ENCODE measurements around the gene FADS2.

FADS2 gene

DNA sequence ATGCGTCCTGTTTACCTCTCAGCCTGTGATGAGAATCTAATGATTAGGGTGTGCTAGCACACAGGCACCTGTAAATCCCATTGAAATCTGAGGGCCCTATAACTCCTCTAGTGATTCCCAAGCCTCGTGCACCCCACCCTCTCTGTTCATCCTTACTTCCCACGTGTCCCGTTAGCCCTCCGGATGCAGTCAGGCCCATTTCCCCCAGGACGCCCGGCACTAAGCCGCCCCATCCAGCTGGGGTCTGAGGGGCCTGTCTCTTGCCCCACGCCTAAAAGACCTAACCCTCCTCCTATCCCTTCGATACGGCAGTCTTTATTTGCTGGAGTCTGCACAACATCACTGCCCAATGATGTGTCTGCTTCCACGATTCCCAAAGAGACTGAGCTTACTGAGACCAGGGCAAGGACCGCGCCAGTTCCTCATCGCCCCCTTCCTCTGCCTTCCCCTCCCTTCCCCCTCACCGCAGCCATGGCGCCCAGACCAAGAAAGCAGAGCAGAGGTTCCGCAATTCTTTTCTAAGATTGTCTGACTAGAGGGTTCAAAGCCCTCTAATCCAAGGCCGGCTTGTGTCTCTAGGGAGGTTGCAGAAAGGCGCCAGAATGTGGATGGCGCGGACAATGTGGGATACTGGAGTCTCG is 1.1 kb upstream of the FADS2 start:
- no peak for DNase-seq

DNA sequence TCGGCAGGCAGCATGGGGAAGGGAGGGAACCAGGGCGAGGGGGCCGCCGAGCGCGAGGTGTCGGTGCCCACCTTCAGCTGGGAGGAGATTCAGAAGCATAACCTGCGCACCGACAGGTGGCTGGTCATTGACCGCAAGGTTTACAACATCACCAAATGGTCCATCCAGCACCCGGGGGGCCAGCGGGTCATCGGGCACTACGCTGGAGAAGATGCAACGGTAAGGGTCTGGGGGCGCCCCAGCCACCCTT is 204 bp downstream of the FADS2 start:
- DNase-seq = no peak

DNA sequence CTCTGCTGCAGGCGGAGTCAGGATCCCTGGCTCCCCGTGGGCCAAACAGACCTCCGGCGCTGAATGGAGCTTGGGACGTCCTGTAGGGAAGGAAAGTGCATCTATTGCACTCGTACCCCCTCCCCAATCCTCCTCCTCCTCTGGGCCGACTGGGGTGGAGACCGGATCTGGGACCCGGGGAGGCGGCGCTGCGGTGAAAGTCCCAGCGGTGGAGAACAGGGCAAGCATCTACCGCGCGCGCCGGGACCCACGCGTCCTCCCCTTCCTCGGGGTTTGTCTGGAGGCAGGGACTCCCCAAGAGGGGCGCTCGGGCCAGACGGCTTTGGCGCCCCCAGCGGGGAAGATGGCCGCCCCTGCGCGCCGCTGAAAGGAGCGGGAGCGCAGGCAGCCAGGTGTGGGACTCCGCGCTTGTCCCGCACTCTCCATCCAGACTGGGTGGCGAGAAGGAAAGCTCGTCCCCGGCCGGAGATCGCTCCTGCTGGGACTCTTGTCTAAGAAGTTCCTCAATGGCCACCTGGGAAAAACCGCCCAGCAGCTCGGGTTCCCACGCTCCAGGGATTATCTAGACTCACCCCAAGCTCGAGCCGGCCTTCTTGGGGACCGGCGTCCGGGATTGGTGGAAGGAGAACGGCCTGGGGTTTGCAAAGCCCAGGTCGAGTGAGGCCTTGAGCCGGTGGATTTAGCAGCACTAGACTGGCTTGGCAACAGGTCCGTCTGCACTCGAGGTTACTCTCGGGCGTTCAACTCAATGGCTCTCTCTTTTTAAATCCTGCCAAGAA is 718 bp downstream of the FADS2 start:
- peak; percentile 50 for DNase-seq

DNA sequence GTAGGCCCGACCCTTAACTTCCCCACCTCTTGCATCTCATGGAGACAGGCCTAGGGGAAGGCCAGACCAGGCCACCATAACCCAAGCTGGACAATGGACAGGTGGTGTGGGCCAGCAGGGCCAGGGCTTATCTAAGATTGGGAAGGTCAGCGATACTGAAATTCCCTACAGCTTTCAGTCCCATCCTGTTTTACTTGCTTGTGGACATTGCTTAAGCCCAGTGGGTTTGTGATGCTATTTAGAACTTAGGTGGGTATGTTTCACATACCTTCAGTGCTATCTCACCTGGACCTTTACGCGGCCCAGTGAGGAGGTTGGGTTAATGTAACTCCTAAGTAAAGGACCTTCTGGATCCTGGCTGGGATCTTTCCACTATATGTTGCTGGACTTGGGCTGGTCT is 1.7 kb downstream of the FADS2 start:
- no peak for DNase-seq

DNA sequence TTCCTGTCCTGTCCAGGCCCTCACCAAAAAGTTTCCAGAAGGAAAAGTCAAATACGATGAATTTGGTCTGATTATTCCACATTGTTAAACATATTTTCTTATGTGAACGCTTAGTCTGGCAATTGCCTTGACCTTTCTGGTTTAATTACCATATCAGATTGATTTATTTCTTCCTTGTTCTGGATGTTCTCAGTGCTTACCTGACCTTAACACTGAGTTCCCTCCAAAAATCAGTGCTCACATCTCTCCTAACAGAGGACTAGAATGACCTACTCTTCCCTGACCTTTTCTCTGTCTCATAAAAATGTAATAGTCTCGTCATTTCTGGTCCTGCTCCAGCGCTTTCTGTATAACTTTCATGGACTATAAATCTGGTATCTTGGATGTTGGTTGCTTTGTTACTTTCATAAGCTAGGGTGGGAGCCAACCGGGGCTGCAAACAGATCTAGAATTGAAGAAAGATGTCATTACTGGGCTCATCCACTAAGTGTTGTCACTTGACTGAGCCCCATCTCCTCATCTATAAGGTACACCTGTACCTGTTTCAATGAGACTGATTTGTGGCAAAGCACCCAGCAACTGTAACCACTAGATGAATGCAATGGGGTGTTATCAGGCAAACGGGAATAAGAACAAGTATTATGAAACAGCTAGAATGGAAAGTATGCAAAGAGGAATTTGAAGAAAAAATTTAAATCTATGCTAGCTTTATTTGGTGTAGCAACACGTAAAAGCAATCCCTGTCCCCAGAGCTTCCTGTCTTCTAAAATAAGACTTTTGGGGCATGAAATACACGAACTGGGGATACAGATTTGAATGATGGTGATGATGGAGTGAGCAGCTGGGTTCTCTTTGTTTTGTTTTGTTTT is 2.4 kb downstream of the FADS2 start:
- DNase-seq = no peak

DNA sequence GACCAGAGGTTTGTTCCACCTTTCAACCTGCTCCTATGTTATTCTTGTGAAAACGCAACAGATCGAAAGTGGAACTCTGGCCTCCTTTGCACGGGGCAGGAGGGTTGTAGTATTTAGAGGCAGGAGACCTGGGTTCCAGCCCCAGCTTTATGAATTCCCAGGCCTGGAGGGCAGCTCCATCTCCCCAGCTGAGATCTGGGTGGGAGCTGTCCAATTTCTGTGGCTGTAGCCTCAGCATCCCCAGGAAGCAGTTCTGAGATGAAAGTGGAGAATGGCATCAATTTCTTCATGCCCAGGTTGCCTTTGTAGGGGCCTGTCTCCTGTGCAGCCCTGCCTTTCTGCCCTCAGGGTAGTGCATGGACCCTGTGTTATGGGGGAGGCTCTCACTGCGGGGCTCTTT is 4.1 kb downstream of the FADS2 start:
- DNase-seq = no peak

DNA sequence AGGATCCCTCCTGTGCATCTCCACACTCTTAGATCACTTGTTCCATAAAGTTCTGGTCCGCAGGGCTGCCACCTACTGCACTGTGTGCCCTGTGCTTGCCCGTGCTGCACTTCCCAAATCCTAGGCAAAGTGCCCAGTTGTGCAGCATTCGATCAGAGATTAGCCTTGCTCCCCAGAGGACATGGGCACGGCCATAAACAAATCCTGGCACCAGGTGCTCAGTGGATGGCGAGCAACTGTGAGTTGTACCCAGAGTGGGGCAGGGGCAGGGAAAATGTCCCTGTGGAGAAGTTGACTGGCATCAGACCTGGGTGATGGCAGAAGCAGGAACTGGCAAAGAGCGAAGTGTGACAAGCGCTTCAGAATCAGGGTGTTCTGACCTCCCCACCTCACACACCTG is 4.7 kb downstream of the FADS2 start:
- no peak for DNase-seq

DNA sequence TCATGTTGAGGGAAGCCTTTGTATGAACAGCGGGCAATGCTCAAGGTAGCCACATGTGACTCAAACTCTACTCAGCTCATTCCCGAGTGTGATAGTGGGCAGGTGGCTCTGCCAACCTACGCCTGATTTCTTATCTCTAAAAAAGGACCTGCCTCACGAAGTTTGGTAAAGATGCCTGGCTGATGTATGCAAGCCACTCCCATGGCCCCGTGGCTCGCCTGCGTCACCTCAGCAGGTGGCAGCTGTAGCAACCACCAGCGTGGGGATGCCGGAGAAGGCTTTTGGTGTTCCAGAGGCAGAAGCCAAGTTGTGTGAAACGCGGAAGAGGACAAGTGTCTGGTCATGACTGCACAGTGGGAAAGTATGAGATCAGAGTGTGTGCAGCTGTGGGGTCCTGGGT is 5.4 kb downstream of the FADS2 start:
- peak; percentile 40 for DNase-seq

DNA sequence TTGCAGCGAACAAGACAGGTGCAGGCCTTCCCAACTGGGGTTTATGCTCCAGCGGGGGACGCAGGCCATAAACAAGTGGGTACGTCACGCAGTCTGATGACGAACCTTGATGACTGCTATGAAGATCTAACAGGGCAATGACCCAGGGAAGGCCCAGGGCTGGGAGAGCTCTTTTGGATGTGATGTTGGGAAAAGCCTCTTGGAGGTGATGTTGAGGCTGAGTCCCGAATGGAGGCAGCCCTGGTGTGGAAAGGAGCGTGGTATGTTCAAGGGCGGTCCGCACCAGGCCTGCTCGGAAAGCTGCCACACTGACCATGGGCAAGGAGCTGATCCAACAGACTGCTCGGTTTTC is 5.8 kb downstream of the FADS2 start:
- DNase-seq = no peak

DNA sequence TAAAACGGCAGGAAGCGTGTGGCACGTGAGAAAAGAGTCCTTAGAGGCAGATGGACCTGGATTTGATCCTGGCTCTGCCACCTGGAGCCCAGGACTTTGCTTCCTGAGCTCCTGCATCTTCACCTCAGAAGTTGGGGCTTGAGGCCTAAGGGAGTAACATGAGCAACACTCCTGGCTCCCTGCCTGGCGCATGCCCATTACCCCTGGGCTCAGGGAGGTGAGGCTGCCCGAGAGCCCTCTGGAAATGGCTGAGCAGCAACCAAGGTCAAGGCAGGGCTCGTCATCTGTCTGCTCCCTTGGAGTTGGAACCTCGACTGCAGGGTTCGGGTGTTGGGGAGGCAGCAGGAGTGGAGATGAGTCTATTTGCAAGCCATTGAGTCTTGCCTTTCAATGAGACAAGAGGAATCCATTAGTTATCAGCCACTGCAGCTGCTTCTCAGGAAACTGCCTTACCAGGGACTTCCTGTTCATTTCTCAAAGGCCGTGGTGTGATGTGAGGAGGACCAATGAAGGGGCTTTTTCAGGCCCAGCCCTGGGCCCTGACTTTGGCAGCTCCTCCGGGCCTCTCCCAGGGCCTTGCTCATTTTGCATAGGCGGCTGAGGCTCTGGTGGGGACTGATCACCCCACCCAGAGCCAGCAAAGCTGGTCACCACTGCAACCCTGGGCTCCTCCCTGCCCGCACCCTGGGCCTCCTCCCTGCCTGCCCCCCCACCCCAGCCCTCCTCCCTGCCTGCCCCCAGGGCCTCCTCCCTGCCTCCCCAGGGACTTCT is 6.4 kb downstream of the FADS2 start:
- peak; percentile 44 for DNase-seq

DNA sequence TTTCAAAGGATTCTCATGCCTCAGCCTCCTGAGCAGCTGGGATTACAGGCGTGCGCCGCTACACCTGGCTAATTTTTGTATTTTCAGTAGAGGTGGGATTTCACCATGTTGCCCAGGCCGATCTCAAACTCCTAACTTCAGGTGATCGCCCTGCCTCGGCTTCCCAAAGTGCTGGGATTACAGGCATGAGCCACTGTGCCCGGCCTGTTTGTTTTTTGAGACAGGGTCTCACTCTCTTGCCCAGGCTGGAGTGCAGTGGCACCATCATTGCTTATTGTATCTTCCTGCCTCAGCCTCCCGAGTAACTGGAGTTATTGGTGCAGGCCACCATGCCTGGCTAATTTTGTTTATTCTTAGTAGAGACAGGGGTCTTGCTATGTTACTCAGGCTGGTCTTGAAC is 8.1 kb downstream of the FADS2 start:
- no peak for DNase-seq

DNA sequence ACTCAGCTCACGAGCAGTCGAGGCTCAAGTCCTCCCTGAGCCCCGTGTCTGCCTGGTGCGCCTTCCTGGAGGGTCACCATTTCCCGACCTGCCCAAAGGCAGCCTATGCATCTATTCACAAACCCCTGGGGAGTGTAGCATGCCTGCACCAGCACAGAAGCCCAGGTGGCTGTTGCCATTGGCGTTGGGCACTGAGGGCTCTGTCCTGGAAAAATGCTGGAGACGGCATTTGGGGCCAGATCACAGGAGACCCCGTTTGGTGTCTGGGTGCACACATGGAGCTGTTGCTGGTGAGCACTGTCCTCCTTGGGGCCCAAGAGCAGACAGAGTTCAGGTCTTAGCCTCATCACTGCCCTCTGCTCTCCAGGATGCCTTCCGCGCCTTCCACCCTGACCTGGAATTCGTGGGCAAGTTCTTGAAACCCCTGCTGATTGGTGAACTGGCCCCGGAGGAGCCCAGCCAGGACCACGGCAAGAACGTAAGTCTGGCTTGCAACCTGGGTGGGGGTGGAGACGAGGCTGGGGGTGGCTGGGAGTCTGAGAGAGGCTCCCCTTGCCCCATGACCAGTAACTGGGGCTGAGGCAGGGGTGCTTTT is 9.4 kb downstream of the FADS2 start:
- no peak for DNase-seq

DNA sequence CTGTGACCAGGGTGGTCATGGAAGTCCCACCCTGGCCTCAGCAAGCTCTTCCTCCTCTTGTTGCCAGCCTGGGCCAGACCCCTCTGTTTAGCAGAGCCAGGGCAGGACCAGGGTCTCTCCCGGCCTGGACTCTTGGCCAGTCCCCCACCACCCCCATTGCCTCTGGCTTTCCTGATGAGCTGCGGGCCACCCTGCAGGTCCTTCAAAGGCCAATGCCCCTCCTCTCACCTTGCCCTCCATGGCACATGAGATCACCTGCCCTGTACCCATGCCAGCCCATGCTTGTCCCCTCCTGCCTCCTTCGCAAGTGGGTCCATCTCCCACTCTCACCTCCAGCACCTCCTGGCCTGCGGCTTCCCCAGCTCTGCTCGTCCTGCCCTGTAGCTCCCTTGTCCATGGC is 10.4 kb downstream of the FADS2 start:
- no peak for DNase-seq

DNA sequence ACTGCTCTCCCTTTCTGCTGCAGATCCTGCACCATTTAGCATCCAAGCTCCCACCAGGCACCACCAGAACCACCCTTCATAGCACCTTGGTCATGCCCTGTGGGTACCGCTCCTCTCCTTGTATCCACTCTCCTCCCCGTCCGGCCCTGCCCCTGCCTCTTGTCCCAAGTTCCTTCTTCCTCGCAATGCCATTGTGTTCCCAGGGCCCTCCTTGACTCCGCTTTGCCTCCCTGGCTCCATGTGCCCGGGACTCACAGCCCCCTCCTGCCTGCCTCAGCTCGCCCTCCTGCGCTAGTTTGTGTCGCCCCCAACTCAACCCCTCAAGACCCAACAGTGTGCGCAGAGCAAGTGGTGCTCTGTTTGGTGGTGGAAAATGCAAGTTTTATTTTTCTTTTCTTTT is 10.8 kb downstream of the FADS2 start:
- no peak for DNase-seq

DNA sequence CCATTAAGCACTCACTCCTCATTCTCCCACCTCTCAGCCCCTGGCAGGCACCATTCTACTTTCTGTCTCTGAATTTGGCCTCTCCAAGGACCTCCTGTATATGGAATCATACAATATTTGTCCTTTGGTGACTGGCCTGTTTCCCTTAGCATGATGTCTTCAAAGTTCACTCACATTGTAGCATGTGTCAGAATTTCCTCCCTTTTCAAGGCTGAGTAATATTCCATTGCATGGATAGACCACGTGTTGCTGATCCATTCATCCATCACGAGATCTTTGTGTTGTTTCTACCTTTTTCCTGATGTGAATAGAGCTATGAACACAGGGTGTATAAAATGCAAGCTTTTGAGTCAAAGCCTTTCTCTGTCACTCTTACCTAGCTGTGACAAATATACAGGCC is 11.6 kb downstream of the FADS2 start:
- no peak for DNase-seq

DNA sequence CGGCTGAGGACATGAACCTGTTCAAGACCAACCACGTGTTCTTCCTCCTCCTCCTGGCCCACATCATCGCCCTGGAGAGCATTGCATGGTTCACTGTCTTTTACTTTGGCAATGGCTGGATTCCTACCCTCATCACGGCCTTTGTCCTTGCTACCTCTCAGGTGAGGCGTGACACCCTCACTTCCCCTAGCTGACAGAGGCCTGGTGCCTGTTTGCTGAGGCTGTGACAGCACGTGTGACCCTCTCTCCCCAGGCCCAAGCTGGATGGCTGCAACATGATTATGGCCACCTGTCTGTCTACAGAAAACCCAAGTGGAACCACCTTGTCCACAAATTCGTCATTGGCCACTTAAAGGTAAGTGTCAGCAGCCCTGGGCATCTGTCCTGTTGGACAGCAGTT is 12.3 kb downstream of the FADS2 start:
- no peak for DNase-seq

DNA sequence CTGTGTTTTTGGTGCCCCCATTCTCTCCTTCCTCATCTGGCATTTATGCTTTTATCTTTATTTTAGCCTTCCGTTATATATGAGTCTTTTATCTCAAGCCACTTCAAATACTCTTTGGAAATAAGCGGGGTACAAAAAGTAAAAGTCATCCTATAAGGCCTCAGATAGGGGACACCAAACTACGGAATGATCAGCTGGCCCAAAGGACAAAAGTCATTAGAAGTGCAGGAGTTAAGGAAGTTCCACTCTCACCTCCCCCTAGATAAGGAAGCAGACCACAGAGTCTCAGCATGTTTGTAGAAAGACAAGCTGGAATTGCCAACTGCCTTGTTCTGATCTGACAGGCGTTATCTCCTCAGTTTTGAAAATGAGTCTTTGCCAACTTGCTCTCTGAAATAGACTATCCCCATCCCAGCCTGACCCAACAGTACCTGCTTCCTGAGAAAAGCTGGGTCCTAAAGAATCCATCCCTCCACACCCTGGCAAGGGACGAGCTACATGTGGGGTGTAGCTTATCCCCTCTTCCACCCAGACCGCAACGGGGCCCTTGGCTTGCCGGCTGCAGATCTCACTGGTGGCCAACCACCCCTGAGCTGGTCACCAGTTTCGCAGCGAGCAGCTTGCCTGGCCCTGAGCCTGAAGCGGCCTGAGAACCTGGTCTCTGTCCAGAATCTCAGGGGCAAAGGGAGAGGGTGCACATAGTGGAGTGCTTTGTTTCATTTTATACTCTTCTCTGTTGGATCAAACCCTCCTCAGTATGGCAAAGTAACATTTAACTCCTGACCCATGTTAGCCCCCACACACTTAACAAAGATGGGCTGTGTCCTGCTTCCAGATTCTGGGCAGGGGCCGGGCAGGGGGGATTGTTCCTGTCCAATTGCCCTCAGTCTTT is 13.8 kb downstream of the FADS2 start:
- DNase-seq = no peak

DNA sequence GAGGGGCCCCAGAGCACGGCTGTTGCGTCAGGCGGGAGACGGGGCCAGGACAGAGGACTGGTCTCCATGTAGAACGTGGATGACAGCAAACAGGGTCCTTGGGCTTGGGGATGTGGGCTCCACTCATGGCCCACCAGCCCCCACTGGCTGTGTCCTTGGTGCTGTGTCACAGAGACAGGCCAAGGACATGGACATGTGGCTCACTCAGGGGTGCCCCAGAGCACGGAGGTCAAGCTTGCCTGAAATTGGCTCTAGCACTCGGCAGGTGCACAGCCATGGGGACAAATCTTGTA is 14.4 kb downstream of the FADS2 start:
- no peak for DNase-seq

DNA sequence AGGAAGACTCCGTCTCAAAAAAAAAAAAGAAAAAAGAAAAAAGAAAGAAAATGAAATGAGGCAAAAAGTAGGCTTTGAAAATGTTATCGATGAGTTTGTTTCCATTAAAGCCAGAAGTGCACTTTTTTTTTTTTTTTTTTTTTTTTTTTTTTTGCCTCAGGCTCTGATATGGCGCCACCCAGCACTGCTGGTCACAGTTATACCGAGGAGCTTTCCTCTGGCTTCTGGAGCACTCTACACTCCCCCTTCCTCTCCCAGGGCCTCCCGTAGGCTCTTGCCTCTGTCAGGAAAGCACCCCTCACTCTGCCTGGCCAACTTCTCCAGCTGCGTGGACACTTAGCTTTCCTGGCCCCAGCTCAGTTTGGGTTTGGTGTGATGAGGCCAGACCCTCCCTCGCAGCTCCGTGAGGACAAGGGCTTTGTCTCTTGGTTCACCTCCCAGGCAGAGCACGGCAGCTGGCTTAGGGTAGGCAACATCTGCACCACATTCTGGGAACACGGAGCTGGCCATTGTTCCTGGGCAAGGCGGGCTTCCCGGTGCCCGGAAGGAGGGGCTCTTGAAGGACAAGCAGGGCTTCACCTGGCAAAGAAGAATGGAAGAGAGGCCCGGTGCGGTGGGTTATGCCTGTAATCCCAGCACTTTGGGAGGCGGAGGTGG is 16.9 kb downstream of the FADS2 start:
- no peak for DNase-seq

DNA sequence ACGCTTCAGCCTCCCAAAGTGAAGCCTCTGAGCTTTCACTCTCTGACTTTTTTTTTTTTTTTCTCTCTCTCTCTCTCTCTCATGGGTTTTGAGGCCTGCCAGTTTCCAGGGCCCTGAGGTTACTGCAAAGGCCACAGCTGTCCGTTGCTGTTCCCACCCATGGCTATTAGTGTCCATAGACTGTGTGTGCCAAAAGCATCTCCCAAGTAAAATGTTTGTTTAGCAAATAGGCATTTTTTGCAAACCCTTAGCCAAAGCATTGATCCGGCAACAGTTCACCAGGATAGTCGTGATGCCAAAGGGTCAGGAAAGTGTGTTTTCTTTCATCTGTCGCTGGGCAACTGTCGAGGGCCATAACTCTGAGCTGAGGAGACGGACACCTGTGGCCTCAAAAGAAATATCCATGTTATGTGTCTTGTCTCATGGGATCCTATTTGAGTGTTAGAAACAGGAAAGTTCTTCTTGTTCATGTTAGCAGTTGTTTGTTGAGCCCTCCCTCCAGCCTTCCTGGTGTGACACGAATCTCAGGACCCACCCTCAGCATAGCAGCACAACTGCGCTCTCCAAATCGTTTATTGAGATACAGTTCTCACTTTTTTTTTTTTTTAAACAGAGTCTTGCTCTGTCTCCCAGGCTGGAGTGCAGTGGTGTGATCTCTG is 18.4 kb downstream of the FADS2 start:
- no peak for DNase-seq

Measured in T-helper 9 cell (primary cell).